ENCODE data around the gene GALNT16.
A peak's percentile ranks its signal among the peaks of the same experiment; 100 is the strongest.

GALNT16 gene

DNA sequence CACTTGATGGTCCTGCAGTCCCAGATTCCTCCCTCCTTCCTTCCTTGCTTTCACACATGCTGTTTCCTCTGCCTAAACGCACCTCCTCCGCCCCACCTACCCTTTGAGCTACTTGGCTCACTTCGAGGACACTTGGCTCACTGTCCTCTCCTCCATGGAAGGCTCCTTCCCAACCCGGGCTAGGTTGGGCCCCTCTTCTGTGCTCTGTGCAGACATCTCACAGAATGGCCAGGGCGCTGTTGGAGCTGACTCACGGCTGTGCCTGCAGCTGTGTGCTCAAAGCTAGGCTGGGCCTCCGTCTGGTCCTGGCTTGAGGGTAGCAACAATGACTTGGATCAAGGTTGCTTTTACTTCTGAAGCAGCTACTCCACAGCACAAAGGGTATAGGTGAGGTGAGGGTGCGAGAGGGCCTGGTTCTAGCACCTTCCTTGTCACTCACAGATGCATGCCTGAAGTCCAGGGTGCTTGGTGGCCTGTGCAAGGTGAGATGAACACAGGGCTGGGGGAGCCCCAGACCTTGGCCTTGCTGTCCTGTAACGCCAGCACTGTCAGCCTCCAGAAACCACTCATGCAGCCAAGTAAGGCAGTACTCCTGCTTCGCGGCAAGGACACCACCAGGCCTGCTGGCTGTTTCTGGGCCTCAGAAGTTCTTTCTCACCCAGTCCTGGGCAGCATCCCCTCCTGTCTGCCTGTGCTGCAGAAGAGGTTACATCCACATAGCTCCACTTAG lies 61.8 kb downstream of the GALNT16 start:
- no peak for TF ChIP-seq CTCF (IDR thresholded peaks at IDR 0.05; ENCODE audit: insufficient read depth, low read depth, low read length, missing control alignments)
- DNase-seq (ENCODE audit: low read depth): no peak

GRCh38 chr14:69323266-69323998 lies 63.5 kb downstream of the GALNT16 start:
- TF ChIP-seq CTCF (IDR thresholded peaks at IDR 0.05; ENCODE audit: insufficient read depth, low read depth, low read length, missing control alignments): no peak
- no peak for DNase-seq (ENCODE audit: low read depth)
- no peak overlapping the region for H3K4me3 ChIP-seq (ENCODE audit: low read depth, low read length)

More for the DNA sequence above, 61.8 kb downstream of the GALNT16 start:
- H3K4me3 ChIP-seq (ENCODE audit: low read depth, low read length): no peak overlapping the region

GRCh38 chr14:69323999-69324282 lies 64.0 kb downstream of the GALNT16 start:
- H3K4me3 ChIP-seq (ENCODE audit: low read depth, low read length): no peak overlapping the region
- no peak for TF ChIP-seq CTCF (IDR thresholded peaks at IDR 0.05; ENCODE audit: insufficient read depth, low read depth, low read length, missing control alignments)
- no peak for DNase-seq (ENCODE audit: low read depth)

GRCh38 chr14:69324341-69324931 lies 64.5 kb downstream of the GALNT16 start:
- TF ChIP-seq CTCF (IDR thresholded peaks at IDR 0.05; ENCODE audit: insufficient read depth, low read depth, low read length, missing control alignments): no peak
- H3K4me3 ChIP-seq (ENCODE audit: low read depth, low read length): no peak overlapping the region
- no peak for DNase-seq (ENCODE audit: low read depth)

DNA sequence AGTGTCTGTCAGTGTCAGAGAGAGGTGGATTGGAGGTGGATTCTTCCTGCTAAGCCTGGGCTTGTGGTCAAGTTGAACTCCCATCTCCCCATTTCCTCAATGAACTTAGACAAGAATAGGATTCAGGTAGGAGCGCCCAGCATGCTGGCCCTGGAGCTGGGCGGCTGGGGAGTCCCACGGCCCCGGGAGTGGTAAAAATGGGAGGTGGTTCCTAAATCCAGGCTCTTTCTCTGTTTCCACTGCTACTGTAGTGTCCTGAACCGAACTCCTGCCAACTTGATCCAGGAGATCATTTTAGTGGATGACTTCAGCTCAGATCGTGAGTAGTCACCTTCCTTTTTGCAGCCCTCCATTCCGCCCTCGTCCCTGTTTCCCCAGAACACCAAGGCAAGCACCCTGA lies 65.1 kb downstream of the GALNT16 start:
- no peak overlapping the region for H3K4me3 ChIP-seq (ENCODE audit: low read depth, low read length)
- DNase-seq (ENCODE audit: low read depth): no peak
- TF ChIP-seq CTCF (IDR thresholded peaks at IDR 0.05; ENCODE audit: insufficient read depth, low read depth, low read length, missing control alignments): no peak

GRCh38 chr14:69325646-69326265 lies 65.8 kb downstream of the GALNT16 start:
- DNase-seq (ENCODE audit: low read depth): no peak
- peak; percentile 18 for TF ChIP-seq CTCF (IDR thresholded peaks at IDR 0.05; ENCODE audit: insufficient read depth, low read depth, low read length, missing control alignments)
- no peak overlapping the region for H3K4me3 ChIP-seq (ENCODE audit: low read depth, low read length)

Measured in GM12865 (cell line).